Stimulated activated CD4-positive, alpha-beta T cell treated with anti-CD3 and anti-CD28 coated beads, TNF-alpha, amount 100 ng/mL, for 48 hours (primary cell): ENCODE data around the gene THY1.

Experiments
- DNase-seq, 3 donors: peaks; one replicate each; pipeline ENCODE4 v3.0.0-alpha.2; 2020; ENCODE audit warnings: low read depth in 3 of 3

THY1 gene

GRCh38 chr11:119370486-119371046 lies 52.4 kb downstream of the THY1 start:
- DNase-seq, result no peak

- no peak for DNase-seq
Measured at GRCh38 chr11:119369132-119369925, 53.6 kb downstream of the THY1 start.

- no peak for DNase-seq
Measured at GRCh38 chr11:119368121-119369034, 54.6 kb downstream of the THY1 start.

- DNase-seq, result no peak
Measured at GRCh38 chr11:119367661-119368120, 55.3 kb downstream of the THY1 start.
